K562 (cell line): Measurements from ENCODE around the gene PAPSS2. TPM values are rescaled to one million over a fixed set of nuclear protein-coding genes. Genes with fewer than 3 reads are reported as not detected.

ENCODE experiments used
- ATAC-seq: fragments of 200-7000 bp; cut with Tn5 transposase; 3 replicates; pipeline ENCODE4 v1.9.1; 2020; ENCODE audit warnings: moderate library complexity
- BruUV-seq: library from RNA; stranded (reverse); fragments of 400-500 nt; replicated peaks from 2 replicates; lab custom pipeline; 2021; lab: Mats Ljungman, UMichigan
- CTCF ChIA-PET: fragments of 300-600 bp; formaldehyde crosslinking; extraction: SDS; loops from one replicate; lab custom pipeline; 2021; ENCODE audit warnings: low intra/inter-chr PET ratio; lab: Yijun Ruan, JAX
- POLR2A ChIA-PET: fragments of 300-600, 350-650 bp; sonication (Branson Sonifier 250); formaldehyde crosslinking; extraction: SDS; loops from one replicate; lab custom pipeline; 2021; ENCODE audit warnings: antibody characterized with exemption, inconsistent platforms; lab: Yijun Ruan, JAX
- DNase-seq, 4 experiments: peaks; one replicate each; pipeline versions ENCODE4 v3.0.0 to v3.0.0-alpha.2; 2011 to 2018; ENCODE audit warnings: low spot score in 3 of 4, mixed read lengths in 3 of 4; ENCODE audit errors: extremely low read depth in 1 of 4
- FAIRE-seq: peaks from 2 replicates; lab custom pipeline; 2011; peaks lifted over from hg19 to GRCh38; lab: Jason Lieb, UNC
- H2AFZ ChIP-seq: 2 replicates; pipeline ENCODE4 v1.6.0; 2011; ENCODE audit warnings: low read depth, low read length, control low read depth, inconsistent platforms
- H3K27ac ChIP-seq: fragments of 200-600 bp; 3 replicates; pipeline ENCODE4 v1.8.0; 2011; ENCODE audit warnings: low read depth, mild to moderate bottlenecking, control low read depth, inconsistent platforms, low read length, moderate library complexity, mixed read lengths; ENCODE audit errors: extremely low read depth
- H3K27me3 ChIP-seq, 2 experiments: fragments of 300-600 bp in 1 of 2; 2 replicates in 1 of 2; 3 replicates in 1 of 2; pipeline versions ENCODE4 v1.6.0 to v1.8.0; 2011; ENCODE audit warnings: inconsistent platforms in 2 of 2, low read length in 2 of 2, mild to moderate bottlenecking in 1 of 2, mixed read lengths in 1 of 2, moderate library complexity in 1 of 2; ENCODE audit not compliant: control insufficient read depth in 2 of 2, insufficient read depth in 2 of 2
- H3K36me3 ChIP-seq: fragments of 300-600 bp; 3 replicates; pipeline ENCODE4 v1.8.0; 2011; ENCODE audit warnings: mild to moderate bottlenecking, low read length, inconsistent platforms; ENCODE audit not compliant: control insufficient read depth, insufficient read depth
- H3K4me1 ChIP-seq, 2 experiments: fragments of 200-600 bp in 1 of 2; replicated peaks in 1 of 2; 2 replicates in 1 of 2; 3 replicates in 1 of 2; pipeline versions ENCODE4 v1.5.1 to v1.8.0; 2011; ENCODE audit warnings: inconsistent platforms in 2 of 2, low read length in 2 of 2, mild to moderate bottlenecking in 1 of 2, mixed read lengths in 1 of 2, moderate library complexity in 1 of 2; ENCODE audit not compliant: control insufficient read depth in 2 of 2, insufficient read depth in 2 of 2
- H3K4me2 ChIP-seq: 2 replicates; pipeline ENCODE4 v1.6.1; 2011; ENCODE audit warnings: low read length, control low read depth, inconsistent platforms, mixed read lengths; ENCODE audit not compliant: insufficient read depth
- H3K4me3 ChIP-seq: fragments of 200-600 bp; sonication (generic), shearing (Covaris generic); 2 replicates; pipeline ENCODE4 v1.5.1; 2016; ENCODE audit warnings: control low read depth, inconsistent platforms
- H3K79me2 ChIP-seq: fragments of 200-600 bp; 3 replicates; pipeline ENCODE4 v1.8.0; 2011; ENCODE audit warnings: low read length, inconsistent platforms; ENCODE audit not compliant: control insufficient read depth, insufficient read depth
- H3K9ac ChIP-seq, 2 experiments: 2 replicates each; pipeline versions ENCODE4 v1.6.0 to v1.6.1; 2011; ENCODE audit warnings: low read depth in 2 of 2, low read length in 2 of 2, control low read depth in 1 of 2, inconsistent platforms in 1 of 2, mild to moderate bottlenecking in 1 of 2, mixed read lengths in 1 of 2; ENCODE audit not compliant: insufficient read depth in 1 of 2
- H3K9me1 ChIP-seq: one replicate; pipeline ENCODE4 v1.6.0; 2011; ENCODE audit warnings: inconsistent platforms, mild to moderate bottlenecking, low read length, moderate library complexity; ENCODE audit not compliant: control insufficient read depth, insufficient read depth
- H3K9me3 ChIP-seq: replicated peaks from 2 replicates; pipeline ENCODE4 v1.5.1; 2011; ENCODE audit warnings: low read depth, low read length, inconsistent platforms; ENCODE audit not compliant: control insufficient read depth, insufficient read depth
- H4K20me1 ChIP-seq: replicated peaks from 2 replicates; pipeline ENCODE4 v1.6.1; 2011; ENCODE audit warnings: low read length, inconsistent platforms, mixed read lengths; ENCODE audit not compliant: control insufficient read depth, insufficient read depth
- CAMTA2 ChIP-seq: fragments of 250-450 bp; sonication (Bioruptor Pico); conservative IDR thresholded peaks from 2 replicates; pipeline ENCODE4 v1.5.1; 2022
- GATAD2A ChIP-seq: fragments of 450-650 bp; IDR thresholded peaks from 2 replicates; pipeline ENCODE4 v1.6.1; 2017
- MCM5 ChIP-seq: fragments of 450-650 bp; IDR thresholded peaks from 2 replicates; pipeline ENCODE4 v1.6.1; 2016; ENCODE audit warnings: low read depth
- MTA3 ChIP-seq: fragments of 450-650 bp; formaldehyde crosslinking; IDR thresholded peaks from 2 replicates; pipeline ENCODE4 v1.6.1; 2017; ENCODE audit warnings: mild to moderate bottlenecking, borderline replicate concordance
- NFE2 ChIP-seq: IDR thresholded peaks from 2 replicates; pipeline ENCODE4 v1.6.1; 2014; ENCODE audit warnings: antibody characterized with exemption, low read depth
- PPARD ChIP-seq: fragments of 250-450 bp; sonication (Bioruptor Pico); IDR thresholded peaks from 2 replicates; pipeline ENCODE4 v1.8.0; 2022; ENCODE audit warnings: inconsistent platforms, mild to moderate bottlenecking, moderate library complexity
- XRCC4 ChIP-seq: IDR thresholded peaks from one replicate; pipeline ENCODE4 v1.6.1; 2011; ENCODE audit not compliant: insufficient read depth, insufficient read length; ENCODE audit errors: extremely low read depth
- YY1 ChIP-seq, 3 experiments: IDR thresholded peaks; 2 replicates each; pipeline ENCODE4 v1.6.1; 2011; ENCODE audit warnings: low read length in 2 of 3, mild to moderate bottlenecking in 2 of 3, moderate library complexity in 2 of 3, borderline replicate concordance in 1 of 3, control low read depth in 1 of 3, low read depth in 1 of 3; ENCODE audit not compliant: insufficient read depth in 3 of 3, insufficient replicate concordance in 2 of 3, control insufficient read depth in 1 of 3, insufficient read length in 1 of 3; ENCODE audit errors: extremely low read depth in 1 of 3
- ZFP36 ChIP-seq: fragments of 150-350 bp; IDR thresholded peaks from 2 replicates; pipeline ENCODE4 v1.6.1; 2018; ENCODE audit warnings: low read length, low read depth; ENCODE audit not compliant: partially characterized antibody
- ZNF280B ChIP-seq: fragments of 250-450 bp; sonication (Bioruptor Pico); IDR thresholded peaks from 2 replicates; pipeline ENCODE4 v1.5.1; 2021; ENCODE audit warnings: mild to moderate bottlenecking
- WGBS: fragments of 100-300 bp; shearing (Covaris generic); methylation state at CpG from one replicate; pipeline ENCODE4 v1.1.6; 2016; ENCODE audit warnings: low coverage, mixed read lengths; ENCODE audit not compliant: insufficient coverage; ENCODE audit errors: missing lambda C conversion rate; 5-methylcytosine and 5-hydroxymethylcytosine counted together
- in situ Hi-C: fragments of 300-500 bp; cut with MboI; formaldehyde crosslinking; loops from 4 replicates; pipeline ENCODE4 v1.15.0; 2018; ENCODE audit warnings: inconsistent platforms, mixed read lengths
- intact Hi-C: fragments of 100-400 bp; cut with micrococcal nuclease; formaldehyde crosslinking; loops from 2 replicates; pipeline ENCODE4 v1.14.2; 2022
- polyA plus RNA-seq, 8 experiments: library from polyadenylated mRNA; depleted of rRNA in 4 of 8; stranded (reverse) in 5 of 8; unstranded in 3 of 8; fragments of >200 nt; fragmentation: Nextera tagmentation in 2 of 8; fragmentation: Illumina TruSeq in 1 of 8; extraction: Ambion mirVana in 2 of 8; extraction: Trizol in 1 of 8; gene quantifications; 2 replicates each; pipeline versions ENCODE4 v1.2.1 to v1.2.3, GENCODE V29; 2011 to 2014; ENCODE audit warnings: inconsistent platforms in 1 of 8, missing spikeins in 1 of 8
- total RNA-seq, 7 experiments: library from RNA; depleted of rRNA in 6 of 7; stranded (reverse); fragments of >200 nt in 6 of 7; fragmentation: Illumina TruSeq in 2 of 7; extraction: Trizol in 2 of 7; gene quantifications; 2 replicates each; pipeline versions ENCODE4 v1.2.1 to v1.2.3, GENCODE V29; 2011 to 2021; ENCODE audit warnings: low replicate concordance in 1 of 7
- TF ChIP-seq, protein P1 (sequence below): IDR thresholded peaks from 2 replicates; pipeline ENCODE4 v1.6.1; 2016; ENCODE audit warnings: missing genetic modification characterization, missing compliant biosample characterization
- TF ChIP-seq, protein P2 (sequence below): fragments of 250-450 bp; sonication (Bioruptor Pico); IDR thresholded peaks from 2 replicates; pipeline ENCODE4 v1.8.0; 2022; ENCODE audit warnings: inconsistent platforms
- TF ChIP-seq, protein P3 (sequence below), 2 experiments: fragments of 450-650 bp in 1 of 2; sonication (generic) in 1 of 2; formaldehyde crosslinking in 1 of 2; IDR thresholded peaks in 1 of 2; conservative IDR thresholded peaks in 1 of 2; 2 replicates each; pipeline versions ENCODE4 v1.6.1 to v1.8.1; 2016 to 2023; ENCODE audit warnings: mild to moderate bottlenecking in 2 of 2, moderate library complexity in 2 of 2, inconsistent platforms in 1 of 2, missing genetic modification reagents in 1 of 2

PAPSS2 gene
- total and polyA plus RNA-seq, 9 of the 15 experiments (the other 6 are each of a cell fraction or from before 2014, with no cell fraction given) = 0.01 to 0.29 TPM; not detected in 7

DNA sequence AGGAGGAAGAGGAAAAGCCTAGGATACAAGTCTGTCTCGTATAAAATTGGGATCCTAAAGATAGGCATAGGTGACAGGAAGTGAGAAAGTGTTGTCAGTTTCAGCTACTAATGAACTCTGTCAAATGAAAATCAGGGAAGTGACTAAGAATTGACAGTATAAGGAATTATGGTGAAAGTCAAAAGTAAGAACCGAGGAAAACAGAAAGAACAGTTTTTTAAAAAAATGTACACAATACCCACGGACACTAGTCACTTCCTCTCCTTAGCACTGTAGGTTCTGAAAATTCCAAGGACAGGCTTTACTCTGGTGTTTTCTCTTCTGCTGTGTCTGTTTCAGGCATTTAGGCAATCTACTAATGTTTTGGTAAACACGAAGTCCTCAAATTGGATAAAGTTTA lies 116.1 kb downstream of the PAPSS2 start:
- no peaks in the 10 kb centered on the region for H4K20me1 ChIP-seq
- H3K9me1 ChIP-seq = no peaks in the 10 kb centered on the region
- no peaks in the 10 kb centered on the region for H3K9me3 ChIP-seq
- peaks cover 3% of the 10 kb centered on the region; the same call in 1 of the 3 replicates for H3K79me2 ChIP-seq
- ATAC-seq (no peak), DNase-seq (no peak), FAIRE-seq (no peak)
- in situ Hi-C loops = no loop called here
- no peak overlapping the region for H3K9ac ChIP-seq
- no peak overlapping the region for H3K4me3 ChIP-seq
- H3K27ac ChIP-seq = no peak overlapping the region
- no peaks in the 10 kb centered on the region for H3K4me1 ChIP-seq
- peaks cover 34% of the 10 kb centered on the region for H3K36me3 ChIP-seq
- CTCF ChIA-PET = no interaction called here
- TF ChIP-seq MCM5 (no peak), MTA3 (no peak), ZFP36 (no peak), PPARD (CRISPR knock-in tag) (no peak), XRCC4 (no peak), ZNF280B (CRISPR knock-in tag) (no peak), NFE2 (no peak), CAMTA2 (CRISPR knock-in tag) (no peak), YY1 (IDR thresholded peaks at IDR 0.05; ENCODE audit: borderline replicate concordance in 1 of 3, control insufficient read depth in 1 of 3, extremely low read depth in 1 of 3, insufficient read depth in 3 of 3, insufficient read length in 1 of 3, insufficient replicate concordance in 2 of 3, low read depth in 1 of 3, low read length in 2 of 3) (no peak), GATAD2A (no peak)
- TF ChIP-seq, protein P1, sequence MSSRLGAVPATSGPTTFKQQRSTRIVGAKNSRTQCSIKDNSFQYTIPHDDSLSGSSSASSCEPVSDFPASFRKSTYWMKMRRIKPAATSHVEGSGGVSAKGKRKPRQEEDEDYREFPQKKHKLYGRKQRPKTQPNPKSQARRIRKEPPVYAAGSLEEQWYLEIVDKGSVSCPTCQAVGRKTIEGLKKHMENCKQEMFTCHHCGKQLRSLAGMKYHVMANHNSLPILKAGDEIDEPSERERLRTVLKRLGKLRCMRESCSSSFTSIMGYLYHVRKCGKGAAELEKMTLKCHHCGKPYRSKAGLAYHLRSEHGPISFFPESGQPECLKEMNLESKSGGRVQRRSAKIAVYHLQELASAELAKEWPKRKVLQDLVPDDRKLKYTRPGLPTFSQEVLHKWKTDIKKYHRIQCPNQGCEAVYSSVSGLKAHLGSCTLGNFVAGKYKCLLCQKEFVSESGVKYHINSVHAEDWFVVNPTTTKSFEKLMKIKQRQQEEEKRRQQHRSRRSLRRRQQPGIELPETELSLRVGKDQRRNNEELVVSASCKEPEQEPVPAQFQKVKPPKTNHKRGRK (tag) = no peak
- TF ChIP-seq, protein P2, sequence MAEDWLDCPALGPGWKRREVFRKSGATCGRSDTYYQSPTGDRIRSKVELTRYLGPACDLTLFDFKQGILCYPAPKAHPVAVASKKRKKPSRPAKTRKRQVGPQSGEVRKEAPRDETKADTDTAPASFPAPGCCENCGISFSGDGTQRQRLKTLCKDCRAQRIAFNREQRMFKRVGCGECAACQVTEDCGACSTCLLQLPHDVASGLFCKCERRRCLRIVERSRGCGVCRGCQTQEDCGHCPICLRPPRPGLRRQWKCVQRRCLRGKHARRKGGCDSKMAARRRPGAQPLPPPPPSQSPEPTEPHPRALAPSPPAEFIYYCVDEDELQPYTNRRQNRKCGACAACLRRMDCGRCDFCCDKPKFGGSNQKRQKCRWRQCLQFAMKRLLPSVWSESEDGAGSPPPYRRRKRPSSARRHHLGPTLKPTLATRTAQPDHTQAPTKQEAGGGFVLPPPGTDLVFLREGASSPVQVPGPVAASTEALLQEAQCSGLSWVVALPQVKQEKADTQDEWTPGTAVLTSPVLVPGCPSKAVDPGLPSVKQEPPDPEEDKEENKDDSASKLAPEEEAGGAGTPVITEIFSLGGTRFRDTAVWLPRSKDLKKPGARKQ (CRISPR knock-in tag) = no peak
- TF ChIP-seq, protein P3, sequence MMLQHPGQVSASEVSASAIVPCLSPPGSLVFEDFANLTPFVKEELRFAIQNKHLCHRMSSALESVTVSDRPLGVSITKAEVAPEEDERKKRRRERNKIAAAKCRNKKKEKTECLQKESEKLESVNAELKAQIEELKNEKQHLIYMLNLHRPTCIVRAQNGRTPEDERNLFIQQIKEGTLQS (IDR thresholded peaks at IDR 0.05) = no peak
- TF ChIP-seq, protein P3 (CRISPR knock-in tag; conservative IDR thresholded peaks at IDR 0.05) = no peak
- TF ChIP-seq, all 486 proteins: peak for 0
- no peaks in the 10 kb centered on the region for H3K27me3 ChIP-seq
- BruUV-seq = no TSS peak
- POLR2A ChIA-PET = interaction anchor here (1.0 kb wide), 1 partner anchor 26 kb away, joined by 5 read pairs; no protein-coding TSS in a partner anchor
- H2AFZ ChIP-seq = no peak overlapping the region
- intact Hi-C loops = no loop called here
- WGBS = 90% methylated on average over 4 of the region's 4 CpGs
- H3K4me2 ChIP-seq = no peak overlapping the region
